ENCODE results near the gene FBXL5. TPM values are rescaled to one million over a fixed set of nuclear protein-coding genes. Genes with fewer than 3 reads are reported as not detected.
A peak's percentile ranks its signal among the peaks of the same experiment; 100 is the strongest.

FBXL5 gene
- total and polyA plus RNA-seq, 4 donors, result 24.5 to 79.7 (median 34.5) TPM

GRCh38 chr4:15557786-15558550 is 97.2 kb downstream of the FBXL5 start:
- H3K9me3 ChIP-seq (ENCODE audit: control insufficient read depth in 4 of 4, low read length in 3 of 4), result no peaks in the 10 kb centered on the region
- H3K27ac ChIP-seq (ENCODE audit: low read depth in 1 of 2, low read length in 2 of 2), result no peak overlapping the region
- H3K36me3 ChIP-seq (ENCODE audit: control insufficient read depth in 4 of 4, insufficient read depth in 3 of 4, low read depth in 1 of 4, low read length in 3 of 4), result peaks cover 1 to 4% (median 3%) of the 10 kb centered on the region in 4 donors
- DNase-seq (ENCODE audit: low spot score), result no peak
- 50% methylated on average over 2 of the region's 2 CpGs for WGBS
- H3K4me1 ChIP-seq (ENCODE audit: control insufficient read depth in 4 of 4, insufficient read depth in 4 of 4, low read length in 3 of 4), result peaks cover 2 to 11% (median 8%) of the 10 kb centered on the region in 4 donors
- H3K27me3 ChIP-seq (ENCODE audit: control insufficient read depth in 4 of 4, insufficient read depth in 4 of 4, low read length in 3 of 4), result no peaks in the 10 kb centered on the region
- no peak overlapping the region for H3K4me3 ChIP-seq (ENCODE audit: low read depth in 1 of 3, low read length in 3 of 3)
- TF ChIP-seq HNF4A (conservative IDR thresholded peaks at IDR 0.05), result peak; percentile 56 to 72
- no peak for TF ChIP-seq HNF4G (IDR thresholded peaks at IDR 0.05)
- no peak for TF ChIP-seq TAF1 (conservative IDR thresholded peaks at IDR 0.05)
- TF ChIP-seq ATF3 (IDR thresholded peaks at IDR 0.05), result no peak
- H3K9ac ChIP-seq (ENCODE audit: low read depth in 1 of 2, low read length in 2 of 2), result no peak overlapping the region

GRCh38 chr4:15556511-15557092 is 98.6 kb downstream of the FBXL5 start:
- Histone ChIP-seq H3K9ac (ENCODE audit: low read depth in 1 of 2, low read length in 2 of 2) (no peak overlapping the region), H3K4me3 (ENCODE audit: low read depth in 1 of 3, low read length in 3 of 3) (no peak overlapping the region), H3K27me3 (ENCODE audit: control insufficient read depth in 4 of 4, insufficient read depth in 4 of 4, low read length in 3 of 4) (no peaks in the 10 kb centered on the region), H3K27ac (ENCODE audit: low read depth in 1 of 2, low read length in 2 of 2) (no peak overlapping the region), H3K36me3 (ENCODE audit: control insufficient read depth in 4 of 4, insufficient read depth in 3 of 4, low read depth in 1 of 4, low read length in 3 of 4) (peaks cover 0 to 2% (median under 1%) of the 10 kb centered on the region in 4 donors), H3K9me3 (ENCODE audit: control insufficient read depth in 4 of 4, low read length in 3 of 4) (no peaks in the 10 kb centered on the region), H3K4me1 (ENCODE audit: control insufficient read depth in 4 of 4, insufficient read depth in 4 of 4, low read length in 3 of 4) (peaks cover 2 to 20% (median 16%) of the 10 kb centered on the region in 4 donors)
- TF ChIP-seq REST (IDR thresholded peaks at IDR 0.05), result no peak
- no peak for TF ChIP-seq JUND (IDR thresholded peaks at IDR 0.05)
- TF ChIP-seq EGR1 (IDR thresholded peaks at IDR 0.05; ENCODE audit: low read depth in 2 of 2), result no peak
- TF ChIP-seq FOXA2 (IDR thresholded peaks at IDR 0.05), result no peak
- TF ChIP-seq CTCF (IDR thresholded peaks at IDR 0.05; ENCODE audit: low read depth, low read length, missing input control), result no peak
- no peak for TF ChIP-seq NR2F2 (IDR thresholded peaks at IDR 0.05)
- TF ChIP-seq YY1 (IDR thresholded peaks at IDR 0.05), result no peak
- no peak for TF ChIP-seq RXRA (IDR thresholded peaks at IDR 0.05)
- no peak for TF ChIP-seq TAF1 (conservative IDR thresholded peaks at IDR 0.05)
- no peak for TF ChIP-seq HNF4G (IDR thresholded peaks at IDR 0.05)
- no peak for TF ChIP-seq RAD21 (IDR thresholded peaks at IDR 0.05)
- no peak for TF ChIP-seq HNF4A (conservative IDR thresholded peaks at IDR 0.05)
- no peak for TF ChIP-seq SP1 (IDR thresholded peaks at IDR 0.05)
- no peak for TF ChIP-seq MAX (IDR thresholded peaks at IDR 0.05)
- TF ChIP-seq GABPA (IDR thresholded peaks at IDR 0.05 in 1 of 2, conservative IDR thresholded peaks at IDR 0.05 in 1 of 2), result no peak
- no peak for TF ChIP-seq ZBTB33 (IDR thresholded peaks at IDR 0.05)
- no peak for TF ChIP-seq FOXA1 (IDR thresholded peaks at IDR 0.05)
- no peak for TF ChIP-seq ATF3 (IDR thresholded peaks at IDR 0.05)
- no peak for DNase-seq (ENCODE audit: low spot score)
- WGBS, result 95% methylated on average over 4 of the region's 4 CpGs

Data from liver (tissue), 9 donors.